ENCODE results near the gene TBCEL. TPM values are rescaled to one million over a fixed set of nuclear protein-coding genes. Genes with fewer than 3 reads are reported as not detected.
A peak's percentile ranks its signal among the peaks of the same experiment; 100 is the strongest.

The TBCEL gene
- 48.2 and 52.9 TPM in 2 replicates for total RNA-seq (2013; cell fraction: nucleolus; rRNA removed)
- 6.0 and 9.6 TPM in 2 replicates for total RNA-seq (2014; rRNA removed)
- 8.6 and 8.8 TPM in 2 replicates for total RNA-seq (2014; rRNA removed; fragmentation: Illumina TruSeq; extraction: Trizol)
- total RNA-seq (2021): 9.9 and 10.9 TPM in 2 replicates
- polyA plus RNA-seq (2011; ENCODE audit: low read depth): 3.1 TPM
- 10.4 and 16.2 TPM in 2 replicates for polyA plus RNA-seq (2011; rRNA removed)
- 4.1 and 4.4 TPM in 2 replicates for polyA plus RNA-seq (2011; cell fraction: cytosol; rRNA removed)
- 12.2 and 12.7 TPM in 2 replicates for polyA plus RNA-seq (2011; cell fraction: nucleus; rRNA removed)
- polyA plus RNA-seq (2012): 4.8 and 5.0 TPM in 2 replicates
- polyA plus RNA-seq (2014; fragmentation: Illumina TruSeq; extraction: Trizol): 8.5 and 9.3 TPM in 2 replicates
- 1 to 10 TPM; 2.0 to 2.3 TPM for polyA plus RNA-seq (2014; fragmentation: Nextera tagmentation; extraction: Ambion mirVana)
- polyA plus RNA-seq (2014; rRNA removed): 6.1 and 8.5 TPM in 2 replicates
- polyA plus RNA-seq (2016; fragmentation: Nextera tagmentation; extraction: Ambion mirVana): 1 to 10 TPM; 4.3 to 9.6 TPM
- polyA minus RNA-seq (2011; rRNA and poly(A)+ RNA removed): 18.0 and 36.5 TPM in 2 replicates
- 3.1 and 9.0 TPM in 2 replicates for polyA minus RNA-seq (2011; cell fraction: cytosol; rRNA and poly(A)+ RNA removed)
- 19.9 and 27.7 TPM in 2 replicates for polyA minus RNA-seq (2011; cell fraction: nucleus; rRNA and poly(A)+ RNA removed)
- Bru-seq, nascent RNA: percentile 77 among the genes with signal in this experiment
- BruChase-seq, experiment 1, labeled RNA remaining after a 6-hour chase: percentile 73 among the genes with signal in this experiment
- percentile 83 among the genes with signal in this experiment for BruChase-seq, experiment 2, labeled RNA remaining after a 2-hour chase
- long read RNA-seq, experiment 1, partial matches to known transcripts: 0 of 1 reads
- long read RNA-seq, experiment 1, other reads (novel, unspliced or antisense): 1 of 1 reads
- long read RNA-seq, experiment 2, partial matches to known transcripts: 0 of 2 reads
- long read RNA-seq, experiment 2, other reads (novel, unspliced or antisense): 2 of 2 reads

GRCh38 chr11:121023848-121024751 is at the start of gene TBCEL:
Gene TBCEL, plus strand, starts transcription at chr11:121024102. Its CDS starts 21,589 bp downstream, at chr11:121045691.
- ChIA-PET RAD21 (ENCODE audit: unreplicated experiment) (interaction anchor here (1.4 kb wide), 1 partner anchor 30 kb away, joined by 5 read pairs; no protein-coding TSS in a partner anchor), CTCF (interaction anchor here (0.6 to 1.5 kb wide), 5 partner anchors 12 to 339 kb away, joined by 3 to 5 read pairs (median 3); no protein-coding TSS in a partner anchor), SMC1A (ENCODE audit: uncharacterized antibody, unreplicated experiment) (interaction anchor here (1.4 to 2.2 kb wide), 3 partner anchors 10 to 170 kb away, joined by 4 to 9 read pairs (median 4); no protein-coding TSS in a partner anchor), POLR2A (interaction anchor here (1.3 to 1.4 kb wide), 2 partner anchors 33 to 44 kb away, joined by 3 to 4 read pairs; no protein-coding TSS in a partner anchor)
- H3K9ac ChIP-seq (ENCODE audit: control insufficient read depth, insufficient read depth, low read length): peak within 1 kb of the TSS; percentile 83
- H3K79me2 ChIP-seq (ENCODE audit: control insufficient read depth, insufficient read depth, low read length): peaks cover 23% of the 10 kb centered on the region
- BruUV-seq (replicated peaks): no TSS peak
- H3K27me3 ChIP-seq (replicated peaks in 1 of 2; ENCODE audit: control insufficient read depth in 2 of 2, insufficient read depth in 2 of 2, low read length in 1 of 2): no peaks in the 10 kb centered on the region
- peak; percentile 54 for DNase-seq (ENCODE audit: low read depth, low spot score)
- no peaks in the 10 kb centered on the region for H3K4me1 ChIP-seq (ENCODE audit: control insufficient read depth, insufficient read depth, low read length)
- peak; percentile 86 for FAIRE-seq
- H3K4me2 ChIP-seq (ENCODE audit: control insufficient read depth, insufficient read depth): peak within 1 kb of the TSS; percentile 81
- no peaks in the 10 kb centered on the region for H3K36me3 ChIP-seq (ENCODE audit: control insufficient read depth in 2 of 2, insufficient read depth in 2 of 2, low read length in 1 of 2)
- peak within 1 kb of the TSS; percentile 75 for H2AFZ ChIP-seq (ENCODE audit: control insufficient read depth, low read depth, low read length)
- WGBS (ENCODE audit: insufficient coverage, insufficient replicate concordance, low lambda C conversion rate, missing lambda C conversion rate): under 1% methylated on average over 52 of the region's 54 CpGs
- intact Hi-C loops (cut with micrococcal nuclease; ENCODE audit: unreplicated experiment): loop anchor here (10.0 kb wide), 1 partner anchor 271 kb away; the partner anchor contains the start of gene SC5D
- H4K20me1 ChIP-seq (ENCODE audit: control insufficient read depth, insufficient read depth): no peaks in the 10 kb centered on the region
- H3K27ac ChIP-seq (ENCODE audit: control insufficient read depth, insufficient read depth): peak within 1 kb of the TSS; percentile 71
- peak within 1 kb of the TSS; percentile 81 for H3K4me3 ChIP-seq
- ATAC-seq: peak; percentile 97
- H3K9me3 ChIP-seq (replicated peaks; ENCODE audit: control insufficient read depth, insufficient read depth, low read length): no peaks in the 10 kb centered on the region
- in situ Hi-C loops (cut with MboI): no loop called here
- no peak for TF ChIP-seq EED (IDR thresholded peaks at IDR 0.05; ENCODE audit: low read depth)
- TF ChIP-seq ZBTB4 (CRISPR knock-in tag; IDR thresholded peaks at IDR 0.05): no peak
- TF ChIP-seq BHLHE40 (IDR thresholded peaks at IDR 0.05; ENCODE audit: borderline replicate concordance in 1 of 2, low read depth in 2 of 2, low read length in 1 of 2): peak; percentile 100
- TF ChIP-seq YY1 (IDR thresholded peaks at IDR 0.05; ENCODE audit: low read depth, low read length): peak; percentile 67
- TF ChIP-seq E2F4 (IDR thresholded peaks at IDR 0.05; ENCODE audit: low read depth, low read length): no peak
- TF ChIP-seq RAD21 (IDR thresholded peaks at IDR 0.05; ENCODE audit: insufficient read depth, low read depth, low read length): no peak
- no peak for TF ChIP-seq POLR2AphosphoS2 (IDR thresholded peaks at IDR 0.05; ENCODE audit: low read depth, low read length)
- TF ChIP-seq USF2 (IDR thresholded peaks at IDR 0.05; ENCODE audit: borderline replicate concordance, low read depth, low read length): peak; percentile 93
- TF ChIP-seq MTA3 (IDR thresholded peaks at IDR 0.05; ENCODE audit: borderline replicate concordance, low read length): no peak
- no peak for TF ChIP-seq IKZF2 (IDR thresholded peaks at IDR 0.05)
- TF ChIP-seq PAX5 (IDR thresholded peaks at IDR 0.05; ENCODE audit: borderline replicate concordance, low read depth, low read length): peak; percentile 7; the same call in 1 of the 2 replicates
- TF ChIP-seq HCFC1 (IDR thresholded peaks at IDR 0.05; ENCODE audit: low read length): peak; percentile 54; the same call in 1 of the 2 replicates
